Measurements from ENCODE around the gene PI4KA.
"Not testable (repeated sequence)": the region's sequence is repeated elsewhere in the genome, so short reads cannot be mapped to it uniquely, and the experiment has no call there.

Gene PI4KA

GRCh38 chr22:20720692-20721408, 137.8 kb downstream of the PI4KA start:
- no peak for DNase-seq

- not testable (repeated sequence) for DNase-seq
Observed at GRCh38 chr22:20718727-20719126, 139.9 kb downstream of the PI4KA start.

- DNase-seq: not testable (repeated sequence)
Observed at GRCh38 chr22:20717981-20718380, 140.6 kb downstream of the PI4KA start.

- DNase-seq: not testable (repeated sequence)
Observed at GRCh38 chr22:20717213-20717866, 141.3 kb downstream of the PI4KA start.

- not testable (repeated sequence) for DNase-seq
Observed at GRCh38 chr22:20713116-20713515, 145.5 kb downstream of the PI4KA start.

- not testable (repeated sequence) for DNase-seq
Observed at GRCh38 chr22:20709966-20710365, 148.6 kb downstream of the PI4KA start.

- DNase-seq: not testable (repeated sequence)
Observed at GRCh38 chr22:20707549-20708118, 151.0 kb downstream of the PI4KA start.

GRCh38 chr22:20703816-20704609, 154.6 kb downstream of the PI4KA start:
- DNase-seq: not testable (repeated sequence)

- DNase-seq: not testable (repeated sequence)
Observed at GRCh38 chr22:20703414-20703806, 155.2 kb downstream of the PI4KA start.

- peak; percentile 36 for DNase-seq
Observed at GRCh38 chr22:20702546-20703413, 155.8 kb downstream of the PI4KA start.

GRCh38 chr22:20702175-20702545, 156.5 kb downstream of the PI4KA start:
- not testable (repeated sequence) for DNase-seq

- not testable (repeated sequence) for DNase-seq
Observed at GRCh38 chr22:20701680-20702136, 156.9 kb downstream of the PI4KA start.

GRCh38 chr22:20700347-20700746, 158.3 kb downstream of the PI4KA start:
- not testable (repeated sequence) for DNase-seq

- not testable (repeated sequence) for DNase-seq
Observed at GRCh38 chr22:20699856-20700255, 158.8 kb downstream of the PI4KA start.

GRCh38 chr22:20697481-20698113, 161.0 kb downstream of the PI4KA start:
- not testable (repeated sequence) for DNase-seq

GRCh38 chr22:20696056-20696455, 162.6 kb downstream of the PI4KA start:
- DNase-seq: not testable (repeated sequence)

GRCh38 chr22:20695205-20695604, 163.4 kb downstream of the PI4KA start:
- not testable (repeated sequence) for DNase-seq

GRCh38 chr22:20694256-20694655, 164.4 kb downstream of the PI4KA start:
- DNase-seq: not testable (repeated sequence)

GRCh38 chr22:20692926-20693325, 165.7 kb downstream of the PI4KA start:
- not testable (repeated sequence) for DNase-seq

GRCh38 chr22:20690586-20691317, 167.9 kb downstream of the PI4KA start:
- not testable (repeated sequence) for DNase-seq

Measured in NCI-H2081 treated with DMSO at 0.1 percent for 48 hours (cell line).